HepG2 (cell line): ENCODE measurements around the gene MAPK8IP1. TPM values are rescaled to one million over a fixed set of nuclear protein-coding genes. Genes with fewer than 3 reads are reported as not detected.

Experiments
- ATF7-NPFF ChIP-seq: sonication (generic); formaldehyde crosslinking; IDR thresholded peaks from 2 replicates; pipeline ENCODE4 v1.8.1; 2023; ENCODE audit warnings: mild to moderate bottlenecking, low read depth, missing genetic modification reagents, moderate library complexity
- HNRNPUL1 ChIP-seq: fragments of 200-400 bp; formaldehyde crosslinking; IDR thresholded peaks from 2 replicates; pipeline ENCODE4 v1.6.1; 2017; ENCODE audit warnings: low read depth, mild to moderate bottlenecking, low read length, moderate library complexity
- MEIS1 ChIP-seq: sonication (generic); formaldehyde crosslinking; IDR thresholded peaks from 2 replicates; pipeline ENCODE4 v1.9.0; 2021; ENCODE audit warnings: mild to moderate bottlenecking, missing genetic modification reagents, moderate library complexity, borderline replicate concordance
- MTA3 ChIP-seq: sonication (generic); formaldehyde crosslinking; IDR thresholded peaks from 2 replicates; pipeline ENCODE4 v1.4.0; 2020; ENCODE audit warnings: missing genetic modification reagents
- PAF1 ChIP-seq: IDR thresholded peaks from 2 replicates; pipeline ENCODE4 v1.6.1; 2016; ENCODE audit warnings: missing genetic modification reagents, missing compliant biosample characterization
- PHF8 ChIP-seq: sonication (generic); formaldehyde crosslinking; IDR thresholded peaks from 2 replicates; pipeline ENCODE4 v1.5.0; 2020; ENCODE audit warnings: missing genetic modification reagents
- SMAD9 ChIP-seq: sonication (generic); formaldehyde crosslinking; IDR thresholded peaks from 2 replicates; pipeline ENCODE4 v1.5.1; 2020; ENCODE audit warnings: mild to moderate bottlenecking, missing genetic modification reagents
- SP1 ChIP-seq, 2 experiments: fragments of 450-650 bp in 1 of 2; sonication (generic) in 1 of 2; formaldehyde crosslinking in 1 of 2; IDR thresholded peaks; 2 replicates each; pipeline versions ENCODE4 v1.4.0 to v1.6.1; 2016 to 2020; ENCODE audit warnings: missing genetic modification reagents in 1 of 2
- TCF7L2 ChIP-seq: IDR thresholded peaks from 2 replicates; pipeline ENCODE4 v1.6.1; 2011; ENCODE audit warnings: mild to moderate bottlenecking, low read depth, low read length, moderate library complexity
- TMF1 ChIP-seq: sonication (generic); formaldehyde crosslinking; IDR thresholded peaks from 2 replicates; pipeline ENCODE4 v1.8.1; 2022; ENCODE audit warnings: low read depth, missing genetic modification reagents
- ZNF335 ChIP-seq: sonication (generic); formaldehyde crosslinking; IDR thresholded peaks from 2 replicates; pipeline ENCODE4 v1.4.0; 2020; ENCODE audit warnings: missing genetic modification reagents
- ZNF549 ChIP-seq: sonication (generic); formaldehyde crosslinking; IDR thresholded peaks from 2 replicates; pipeline ENCODE4 v1.5.0; 2020; ENCODE audit warnings: missing genetic modification reagents
- ZNF792 ChIP-seq: IDR thresholded peaks from 2 replicates; pipeline ENCODE4 v1.6.1; 2016
- ZSCAN9 ChIP-seq: IDR thresholded peaks from 2 replicates; pipeline ENCODE4 v1.6.1; 2016; ENCODE audit warnings: borderline replicate concordance
- polyA plus RNA-seq, 8 experiments: library from polyadenylated mRNA; depleted of rRNA in 3 of 8; stranded (reverse) in 7 of 8; unstranded in 1 of 8; fragments of >200 nt; fragmentation: Illumina TruSeq in 4 of 8; extraction: Trizol in 4 of 8; gene quantifications; 2 replicates each; pipeline versions ENCODE4 v1.2.1 to v1.2.3, GENCODE V29; 2011 to 2016; ENCODE audit warnings: low read depth in 4 of 8, missing spikeins in 1 of 8, mixed read lengths in 1 of 8; ENCODE audit not compliant: insufficient read depth in 1 of 8
- total RNA-seq, 5 experiments: library from RNA; depleted of rRNA; stranded (reverse); fragments of >200 nt; fragmentation: Illumina TruSeq; extraction: Trizol; gene quantifications; 2 replicates each; pipeline ENCODE4 v1.2.3, GENCODE V29; 2016; ENCODE audit warnings: low read depth in 1 of 5
- TF ChIP-seq, protein P1 (sequence below): sonication (generic); formaldehyde crosslinking; IDR thresholded peaks from 2 replicates; pipeline ENCODE4 v1.4.0; 2020; ENCODE audit warnings: missing genetic modification reagents
- TF ChIP-seq, protein P2 (sequence below): IDR thresholded peaks from 2 replicates; pipeline ENCODE4 v1.6.1; 2016
- TF ChIP-seq, protein P3 (sequence below): sonication (generic); formaldehyde crosslinking; conservative IDR thresholded peaks from 2 replicates; pipeline ENCODE4 v1.5.0; 2020; ENCODE audit warnings: missing genetic modification reagents
- TF ChIP-seq, protein P4 (sequence below): sonication (generic); formaldehyde crosslinking; IDR thresholded peaks from 2 replicates; pipeline ENCODE4 v1.8.1; 2023; ENCODE audit warnings: missing genetic modification reagents, inconsistent platforms, borderline replicate concordance
- TF ChIP-seq, protein P5 (sequence below): sonication (generic); formaldehyde crosslinking; IDR thresholded peaks from 2 replicates; pipeline ENCODE4 v1.4.0; 2020; ENCODE audit warnings: missing genetic modification reagents

Gene MAPK8IP1
- total and polyA plus RNA-seq, 2 of the 13 experiments (the other 11 are each of a cell fraction or from before 2014, with no cell fraction given), result 2.2 to 4.2 TPM

DNA sequence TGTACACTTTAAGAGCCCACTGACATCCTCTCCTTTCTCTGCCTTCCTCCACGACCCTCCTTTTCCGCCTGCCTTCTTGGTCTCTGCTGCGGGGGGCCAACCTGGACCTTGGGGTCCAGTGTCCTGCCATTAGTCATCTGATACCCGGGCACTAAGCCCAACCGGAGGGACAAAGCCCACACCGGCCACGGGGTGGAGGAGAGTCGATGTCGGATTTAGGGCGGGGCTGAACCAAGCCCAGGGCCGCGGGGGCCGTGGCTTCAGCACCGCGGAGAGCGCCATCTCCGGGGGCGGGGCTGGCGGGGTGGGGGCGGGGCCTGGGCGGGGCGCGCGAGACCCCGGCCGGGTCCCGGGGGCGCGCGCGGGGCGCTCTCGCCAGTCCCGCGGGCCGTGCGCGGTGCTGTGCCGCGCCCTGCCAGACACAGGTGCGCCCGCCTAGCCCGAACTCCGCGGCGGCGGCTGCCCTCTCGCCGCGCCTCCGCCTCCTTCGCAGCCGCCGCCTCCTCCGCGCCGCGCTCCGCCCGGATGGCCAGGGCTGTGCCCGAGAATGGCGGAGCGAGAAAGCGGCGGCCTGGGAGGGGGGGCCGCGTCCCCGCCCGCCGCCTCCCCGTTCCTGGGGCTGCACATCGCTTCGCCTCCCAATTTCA lies at the start of gene MAPK8IP1 (continued):
- TF ChIP-seq, protein P1, sequence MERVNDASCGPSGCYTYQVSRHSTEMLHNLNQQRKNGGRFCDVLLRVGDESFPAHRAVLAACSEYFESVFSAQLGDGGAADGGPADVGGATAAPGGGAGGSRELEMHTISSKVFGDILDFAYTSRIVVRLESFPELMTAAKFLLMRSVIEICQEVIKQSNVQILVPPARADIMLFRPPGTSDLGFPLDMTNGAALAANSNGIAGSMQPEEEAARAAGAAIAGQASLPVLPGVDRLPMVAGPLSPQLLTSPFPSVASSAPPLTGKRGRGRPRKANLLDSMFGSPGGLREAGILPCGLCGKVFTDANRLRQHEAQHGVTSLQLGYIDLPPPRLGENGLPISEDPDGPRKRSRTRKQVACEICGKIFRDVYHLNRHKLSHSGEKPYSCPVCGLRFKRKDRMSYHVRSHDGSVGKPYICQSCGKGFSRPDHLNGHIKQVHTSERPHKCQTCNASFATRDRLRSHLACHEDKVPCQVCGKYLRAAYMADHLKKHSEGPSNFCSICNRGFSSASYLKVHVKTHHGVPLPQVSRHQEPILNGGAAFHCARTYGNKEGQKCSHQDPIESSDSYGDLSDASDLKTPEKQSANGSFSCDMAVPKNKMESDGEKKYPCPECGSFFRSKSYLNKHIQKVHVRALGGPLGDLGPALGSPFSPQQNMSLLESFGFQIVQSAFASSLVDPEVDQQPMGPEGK (CRISPR knock-in tag), result peak; percentile 64
- TF ChIP-seq SP1 (IDR thresholded peaks at IDR 0.05) (no peak), SP1 (CRISPR knock-in tag; IDR thresholded peaks at IDR 0.05) (peak; percentile 74; the same call in 1 of the 2 replicates), ZNF335 (CRISPR knock-in tag) (0 out of 2 replicates have a peak, but pooled peaks have one; percentile 32), TCF7L2 (no peak), MEIS1 (CRISPR knock-in tag) (no peak), SMAD9 (0 out of 2 replicates have a peak, but pooled peaks have one; percentile 45), ZNF792 (CRISPR knock-in tag) (peak; percentile 61; the same call in 1 of the 2 replicates), PAF1 (CRISPR knock-in tag) (no peak), HNRNPUL1 (no peak), MTA3 (CRISPR knock-in tag) (no peak), ZNF549 (no peak), PHF8 (no peak), TMF1 (CRISPR knock-in tag) (0 out of 2 replicates have a peak, but pooled peaks have one; percentile 30), ZSCAN9 (CRISPR knock-in tag) (peak; percentile 87; the same call in 1 of the 2 replicates), ATF7-NPFF (CRISPR knock-in tag) (no peak)
- TF ChIP-seq, protein P2, sequence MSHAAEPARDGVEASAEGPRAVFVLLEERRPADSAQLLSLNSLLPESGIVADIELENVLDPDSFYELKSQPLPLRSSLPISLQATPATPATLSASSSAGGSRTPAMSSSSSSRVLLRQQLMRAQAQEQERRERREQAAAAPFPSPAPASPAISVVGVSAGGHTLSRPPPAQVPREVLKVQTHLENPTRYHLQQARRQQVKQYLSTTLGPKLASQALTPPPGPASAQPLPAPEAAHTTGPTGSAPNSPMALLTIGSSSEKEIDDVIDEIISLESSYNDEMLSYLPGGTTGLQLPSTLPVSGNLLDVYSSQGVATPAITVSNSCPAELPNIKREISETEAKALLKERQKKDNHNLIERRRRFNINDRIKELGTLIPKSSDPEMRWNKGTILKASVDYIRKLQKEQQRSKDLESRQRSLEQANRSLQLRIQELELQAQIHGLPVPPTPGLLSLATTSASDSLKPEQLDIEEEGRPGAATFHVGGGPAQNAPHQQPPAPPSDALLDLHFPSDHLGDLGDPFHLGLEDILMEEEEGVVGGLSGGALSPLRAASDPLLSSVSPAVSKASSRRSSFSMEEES, result peak; percentile 36; the same call in 1 of the 2 replicates
- TF ChIP-seq, protein P3, sequence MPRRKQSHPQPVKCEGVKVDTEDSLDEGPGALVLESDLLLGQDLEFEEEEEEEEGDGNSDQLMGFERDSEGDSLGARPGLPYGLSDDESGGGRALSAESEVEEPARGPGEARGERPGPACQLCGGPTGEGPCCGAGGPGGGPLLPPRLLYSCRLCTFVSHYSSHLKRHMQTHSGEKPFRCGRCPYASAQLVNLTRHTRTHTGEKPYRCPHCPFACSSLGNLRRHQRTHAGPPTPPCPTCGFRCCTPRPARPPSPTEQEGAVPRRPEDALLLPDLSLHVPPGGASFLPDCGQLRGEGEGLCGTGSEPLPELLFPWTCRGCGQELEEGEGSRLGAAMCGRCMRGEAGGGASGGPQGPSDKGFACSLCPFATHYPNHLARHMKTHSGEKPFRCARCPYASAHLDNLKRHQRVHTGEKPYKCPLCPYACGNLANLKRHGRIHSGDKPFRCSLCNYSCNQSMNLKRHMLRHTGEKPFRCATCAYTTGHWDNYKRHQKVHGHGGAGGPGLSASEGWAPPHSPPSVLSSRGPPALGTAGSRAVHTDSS (CRISPR knock-in tag), result no peak
- TF ChIP-seq, protein P4, sequence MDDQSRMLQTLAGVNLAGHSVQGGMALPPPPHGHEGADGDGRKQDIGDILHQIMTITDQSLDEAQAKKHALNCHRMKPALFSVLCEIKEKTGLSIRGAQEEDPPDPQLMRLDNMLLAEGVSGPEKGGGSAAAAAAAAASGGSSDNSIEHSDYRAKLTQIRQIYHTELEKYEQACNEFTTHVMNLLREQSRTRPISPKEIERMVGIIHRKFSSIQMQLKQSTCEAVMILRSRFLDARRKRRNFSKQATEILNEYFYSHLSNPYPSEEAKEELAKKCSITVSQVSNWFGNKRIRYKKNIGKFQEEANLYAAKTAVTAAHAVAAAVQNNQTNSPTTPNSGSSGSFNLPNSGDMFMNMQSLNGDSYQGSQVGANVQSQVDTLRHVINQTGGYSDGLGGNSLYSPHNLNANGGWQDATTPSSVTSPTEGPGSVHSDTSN (CRISPR knock-in tag), result no peak
- TF ChIP-seq, protein P5, sequence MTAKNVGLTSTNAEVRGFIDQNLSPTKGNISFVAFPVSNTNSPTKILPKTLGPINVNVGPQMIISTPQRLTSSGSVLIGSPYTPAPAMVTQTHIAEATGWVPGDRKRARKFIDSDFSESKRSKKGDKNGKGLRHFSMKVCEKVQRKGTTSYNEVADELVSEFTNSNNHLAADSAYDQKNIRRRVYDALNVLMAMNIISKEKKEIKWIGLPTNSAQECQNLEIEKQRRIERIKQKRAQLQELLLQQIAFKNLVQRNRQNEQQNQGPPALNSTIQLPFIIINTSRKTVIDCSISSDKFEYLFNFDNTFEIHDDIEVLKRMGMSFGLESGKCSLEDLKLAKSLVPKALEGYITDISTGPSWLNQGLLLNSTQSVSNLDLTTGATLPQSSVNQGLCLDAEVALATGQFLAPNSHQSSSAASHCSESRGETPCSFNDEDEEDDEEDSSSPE, result no peak
